Endothelial cell (in vitro differentiated cells): ENCODE data around the gene COX6A1. TPM values are rescaled to one million over a fixed set of nuclear protein-coding genes. Genes with fewer than 3 reads are reported as not detected.

Experiments used
- DNase-seq: peaks from one replicate; pipeline ENCODE4 v3.0.0; 2021; ENCODE audit warnings: low spot score
- H3K27ac Mint-ChIP-seq: one replicate; pipeline ENCODE4 v1.8.0; 2021; ENCODE audit warnings: mixed read lengths, inconsistent platforms; ENCODE audit not compliant: unreplicated experiment
- H3K27me3 Mint-ChIP-seq: one replicate; pipeline ENCODE4 v1.8.0; 2021; ENCODE audit warnings: mild to moderate bottlenecking, moderate library complexity, mixed read lengths, inconsistent platforms; ENCODE audit not compliant: unreplicated experiment
- H3K36me3 Mint-ChIP-seq: one replicate; pipeline ENCODE4 v1.8.0; 2021; ENCODE audit warnings: mild to moderate bottlenecking, low read depth, mixed read lengths, inconsistent platforms; ENCODE audit not compliant: unreplicated experiment
- H3K4me1 Mint-ChIP-seq: one replicate; pipeline ENCODE4 v1.8.0; 2021; ENCODE audit warnings: mild to moderate bottlenecking, mixed read lengths, inconsistent platforms; ENCODE audit not compliant: unreplicated experiment
- H3K4me3 Mint-ChIP-seq: one replicate; pipeline ENCODE4 v1.8.0; 2021; ENCODE audit warnings: mild to moderate bottlenecking, mixed read lengths, inconsistent platforms; ENCODE audit not compliant: unreplicated experiment
- H3K9me3 Mint-ChIP-seq: one replicate; pipeline ENCODE4 v1.8.0; 2021; ENCODE audit warnings: mixed read lengths, inconsistent platforms; ENCODE audit not compliant: unreplicated experiment
- total RNA-seq: library from RNA; stranded (reverse); fragmentation: NEBNext Ultra II Directional; extraction: Animal tissue kit (Norgen Biotek cat#: 25700); gene quantifications from one replicate; pipeline ENCODE4 v1.2.1, GENCODE V29; 2021; ENCODE audit not compliant: unreplicated experiment
- TF ChIP-seq, protein P1 (sequence below): fragments of 200-600 bp; sonication (generic); IDR thresholded peaks from one replicate; pipeline ENCODE4 v1.5.0; 2021; ENCODE audit warnings: antibody characterized with exemption; ENCODE audit not compliant: unreplicated experiment

Gene COX6A1
- total RNA-seq, 1 donor from 2014 or later, result 294 TPM

DNA sequence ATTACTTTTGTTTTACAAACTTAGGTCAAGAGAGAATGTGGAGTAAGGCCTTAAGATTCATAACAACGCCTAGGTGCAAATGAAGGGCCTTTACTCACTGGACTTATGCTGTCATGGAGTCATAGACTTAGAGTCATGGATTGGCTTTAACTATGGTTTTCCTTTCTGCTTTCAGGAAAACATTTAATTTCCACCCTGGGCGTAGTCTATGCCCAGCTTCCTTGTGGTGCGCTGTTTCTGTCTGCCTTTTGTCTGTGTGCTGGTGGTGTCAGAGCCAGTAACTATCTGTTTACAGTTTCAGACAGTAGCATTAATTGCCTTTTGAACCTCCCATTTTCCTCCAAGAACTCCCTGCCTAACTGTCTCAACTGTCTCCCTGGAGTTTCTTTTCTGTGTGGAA is 31.8 kb upstream of the COX6A1 start:
- H3K27me3 Mint-ChIP-seq, result peaks cover 2% of the 10 kb centered on the region
- no peaks in the 10 kb centered on the region for H3K36me3 Mint-ChIP-seq
- TF ChIP-seq, protein P1, sequence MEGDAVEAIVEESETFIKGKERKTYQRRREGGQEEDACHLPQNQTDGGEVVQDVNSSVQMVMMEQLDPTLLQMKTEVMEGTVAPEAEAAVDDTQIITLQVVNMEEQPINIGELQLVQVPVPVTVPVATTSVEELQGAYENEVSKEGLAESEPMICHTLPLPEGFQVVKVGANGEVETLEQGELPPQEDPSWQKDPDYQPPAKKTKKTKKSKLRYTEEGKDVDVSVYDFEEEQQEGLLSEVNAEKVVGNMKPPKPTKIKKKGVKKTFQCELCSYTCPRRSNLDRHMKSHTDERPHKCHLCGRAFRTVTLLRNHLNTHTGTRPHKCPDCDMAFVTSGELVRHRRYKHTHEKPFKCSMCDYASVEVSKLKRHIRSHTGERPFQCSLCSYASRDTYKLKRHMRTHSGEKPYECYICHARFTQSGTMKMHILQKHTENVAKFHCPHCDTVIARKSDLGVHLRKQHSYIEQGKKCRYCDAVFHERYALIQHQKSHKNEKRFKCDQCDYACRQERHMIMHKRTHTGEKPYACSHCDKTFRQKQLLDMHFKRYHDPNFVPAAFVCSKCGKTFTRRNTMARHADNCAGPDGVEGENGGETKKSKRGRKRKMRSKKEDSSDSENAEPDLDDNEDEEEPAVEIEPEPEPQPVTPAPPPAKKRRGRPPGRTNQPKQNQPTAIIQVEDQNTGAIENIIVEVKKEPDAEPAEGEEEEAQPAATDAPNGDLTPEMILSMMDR, result no peak
- no peak overlapping the region for H3K4me3 Mint-ChIP-seq
- H3K9me3 Mint-ChIP-seq, result no peaks in the 10 kb centered on the region
- H3K4me1 Mint-ChIP-seq, result no peaks in the 10 kb centered on the region
- DNase-seq, result no peak
- H3K27ac Mint-ChIP-seq, result no peak overlapping the region

DNA sequence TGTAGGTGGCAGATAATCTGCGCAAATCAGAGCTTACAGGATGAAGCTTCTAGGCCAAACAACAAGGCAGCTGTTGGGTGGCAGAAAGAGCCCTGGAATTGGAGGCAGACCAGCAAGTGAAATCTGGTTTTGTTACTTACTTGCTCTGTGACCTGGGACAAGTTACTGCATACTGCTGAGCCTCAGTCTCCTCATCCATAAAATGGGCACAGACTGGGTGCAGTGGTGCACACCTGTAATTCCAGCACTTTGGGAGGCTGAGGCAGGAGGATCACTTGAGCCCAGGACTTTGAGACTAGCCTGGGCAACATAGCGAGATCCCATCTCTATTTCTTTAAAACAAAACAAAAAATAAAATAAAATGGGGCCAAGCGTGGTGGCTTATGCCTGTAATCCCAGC is 31.4 kb upstream of the COX6A1 start:
- H3K27ac Mint-ChIP-seq, result no peak overlapping the region
- DNase-seq, result no peak
- H3K36me3 Mint-ChIP-seq, result no peaks in the 10 kb centered on the region
- TF ChIP-seq, protein P1, result no peak
- H3K4me3 Mint-ChIP-seq, result no peak overlapping the region
- H3K4me1 Mint-ChIP-seq, result no peaks in the 10 kb centered on the region
- H3K27me3 Mint-ChIP-seq, result peaks cover 2% of the 10 kb centered on the region
- no peaks in the 10 kb centered on the region for H3K9me3 Mint-ChIP-seq

DNA sequence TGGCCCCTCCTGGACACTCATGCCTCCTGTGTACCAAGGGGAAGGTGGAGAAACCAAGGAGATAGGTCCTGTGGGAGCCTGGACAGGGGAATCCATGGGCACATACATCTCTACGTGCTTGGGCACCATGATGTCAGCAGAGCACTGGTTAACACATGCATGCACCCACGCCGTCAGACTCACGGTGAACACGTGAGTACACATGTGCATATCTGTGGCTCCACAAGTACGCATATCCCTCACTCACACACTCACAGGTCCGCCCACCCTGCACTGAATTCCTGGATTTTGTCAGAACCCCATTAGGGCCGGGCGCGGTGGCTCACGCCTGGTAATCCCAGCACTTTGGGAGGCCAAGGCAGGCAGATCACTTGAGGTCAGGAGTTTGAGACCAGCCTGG is 29.1 kb upstream of the COX6A1 start:
- TF ChIP-seq, protein P1, result no peak
- H3K9me3 Mint-ChIP-seq, result no peaks in the 10 kb centered on the region
- H3K4me1 Mint-ChIP-seq, result no peaks in the 10 kb centered on the region
- DNase-seq, result no peak
- H3K4me3 Mint-ChIP-seq, result no peak overlapping the region
- peaks cover 2% of the 10 kb centered on the region for H3K27me3 Mint-ChIP-seq
- H3K36me3 Mint-ChIP-seq, result no peaks in the 10 kb centered on the region
- no peak overlapping the region for H3K27ac Mint-ChIP-seq

DNA sequence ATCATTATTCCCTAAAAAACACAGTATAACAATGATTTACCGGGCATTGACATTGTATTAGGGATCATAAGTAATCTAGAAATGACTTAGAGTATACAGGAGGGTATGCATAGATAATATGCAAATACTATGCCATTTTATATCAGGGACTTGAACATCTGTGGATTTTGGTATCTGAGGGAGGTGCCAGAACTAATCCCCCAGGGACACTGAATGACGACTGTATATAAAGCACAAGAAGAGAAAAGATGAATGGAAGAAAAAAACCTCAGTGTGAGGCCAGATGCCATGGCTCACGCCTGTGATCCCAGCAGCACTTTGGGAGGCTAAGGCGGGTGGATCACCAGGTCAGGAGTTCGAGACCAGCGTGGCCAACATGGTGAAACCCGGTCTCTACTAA is 25.5 kb upstream of the COX6A1 start:
- DNase-seq, result no peak
- H3K27me3 Mint-ChIP-seq, result peaks cover 6% of the 10 kb centered on the region

DNA sequence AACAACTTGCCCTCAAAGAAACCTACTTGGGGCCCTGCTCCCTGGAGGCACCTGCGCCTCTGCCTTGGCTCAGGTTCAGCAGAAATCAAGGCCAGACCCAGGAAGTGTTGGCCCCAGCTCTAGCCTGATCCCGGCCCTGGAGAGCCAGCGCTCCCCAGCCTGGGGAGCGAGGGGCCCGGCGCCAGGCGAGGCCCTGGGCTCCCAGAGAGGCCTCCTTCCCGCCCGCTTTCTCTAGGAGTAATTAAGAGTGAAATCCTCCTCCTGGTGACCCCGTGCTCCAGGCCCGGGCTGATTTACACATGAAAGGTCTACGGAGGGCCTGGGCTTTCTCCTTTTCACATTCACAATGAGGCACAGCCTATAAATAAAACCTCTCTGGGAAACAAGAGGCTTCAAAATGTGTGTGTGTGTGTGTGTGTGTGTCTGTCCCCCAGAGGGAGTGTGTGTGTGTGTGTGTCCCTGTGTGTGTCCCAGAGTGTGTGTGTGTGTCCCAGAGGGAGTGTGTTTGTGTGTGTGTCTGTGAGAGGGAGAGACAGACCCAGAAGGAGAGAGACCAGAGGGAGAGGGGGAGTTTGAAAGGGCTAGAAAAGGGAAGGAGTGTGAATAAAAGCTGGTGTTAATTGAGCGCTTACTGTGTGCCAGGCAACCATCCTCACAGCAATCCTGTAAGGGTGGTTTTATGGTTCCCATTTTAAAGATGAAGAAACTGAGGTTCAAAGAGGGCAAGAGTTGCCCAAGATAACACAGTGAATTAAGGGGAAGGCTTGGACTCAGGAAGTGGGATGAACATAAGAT is 23.8 kb upstream of the COX6A1 start:
- Mint-ChIP-seq H3K9me3 (no peaks in the 10 kb centered on the region), H3K27ac (no peak overlapping the region), H3K4me3 (peak overlapping the region; percentile 70), H3K4me1 (peaks cover 3% of the 10 kb centered on the region), H3K27me3 (peaks cover 6% of the 10 kb centered on the region), H3K36me3 (no peaks in the 10 kb centered on the region)
- TF ChIP-seq, protein P1, result no peak
- DNase-seq, result no peak

More for the DNA sequence above, 25.5 kb upstream of the COX6A1 start:
- H3K4me1 Mint-ChIP-seq, result peaks cover 3% of the 10 kb centered on the region
- no peaks in the 10 kb centered on the region for H3K36me3 Mint-ChIP-seq
- TF ChIP-seq, protein P1, result no peak
- H3K9me3 Mint-ChIP-seq, result no peaks in the 10 kb centered on the region
- no peak overlapping the region for H3K4me3 Mint-ChIP-seq
- H3K27ac Mint-ChIP-seq, result no peak overlapping the region
